Effector CD8-positive, alpha-beta T cell (primary cell): ENCODE data around the gene ISLR2.

Experiments used
- DNase-seq: peaks from one replicate; lab custom pipeline; 2025; lab: John Stamatoyannopoulos, UW

The ISLR2 gene

GRCh38 chr15:74176262-74177214 is 46.2 kb downstream of the ISLR2 start:
- DNase-seq: no peak

- DNase-seq: no peak
Observed at GRCh38 chr15:74178326-74179100, 48.1 kb downstream of the ISLR2 start.

GRCh38 chr15:74179101-74179841 is 48.9 kb downstream of the ISLR2 start:
- DNase-seq: no peak

- DNase-seq: no peak
Observed at GRCh38 chr15:74179983-74180880, 49.8 kb downstream of the ISLR2 start.

GRCh38 chr15:74180881-74181602 is 50.7 kb downstream of the ISLR2 start:
- DNase-seq: no peak

GRCh38 chr15:74182131-74182530 is 51.7 kb downstream of the ISLR2 start:
- no peak for DNase-seq

- DNase-seq: no peak
Observed at GRCh38 chr15:74184582-74185091, 54.3 kb downstream of the ISLR2 start.

GRCh38 chr15:74185710-74186348 is 55.4 kb downstream of the ISLR2 start:
- no peak for DNase-seq
